Measurements from ENCODE around the gene HMBS.

GRCh38 chr11:119113716-119114115 lies 29.0 kb downstream of the HMBS start:
- TF ChIP-seq EZH2 (IDR thresholded peaks at IDR 0.05): no peak
- TF ChIP-seq POLR2AphosphoS5 (IDR thresholded peaks at IDR 0.05; ENCODE audit: borderline replicate concordance, low read depth, low read length): no peak
